LHCN-M2 (cell line): ENCODE measurements around the gene NTRK3. TPM values are rescaled to one million over a fixed set of nuclear protein-coding genes. Genes with fewer than 3 reads are reported as not detected.
A peak's percentile ranks its signal among the peaks of the same experiment; 100 is the strongest.

Experiments
- DNase-seq: peaks from one replicate; pipeline ENCODE4 v3.0.0-alpha.2; 2012; ENCODE audit warnings: low read depth
- total RNA-seq: library from RNA; depleted of rRNA; stranded (reverse); fragments of >200 nt; gene quantifications from 2 replicates; pipeline ENCODE4 v1.2.3, GENCODE V29; 2014

Gene NTRK3
- total RNA-seq, 1 experiment from 2014 or later: 0.23 TPM

DNA sequence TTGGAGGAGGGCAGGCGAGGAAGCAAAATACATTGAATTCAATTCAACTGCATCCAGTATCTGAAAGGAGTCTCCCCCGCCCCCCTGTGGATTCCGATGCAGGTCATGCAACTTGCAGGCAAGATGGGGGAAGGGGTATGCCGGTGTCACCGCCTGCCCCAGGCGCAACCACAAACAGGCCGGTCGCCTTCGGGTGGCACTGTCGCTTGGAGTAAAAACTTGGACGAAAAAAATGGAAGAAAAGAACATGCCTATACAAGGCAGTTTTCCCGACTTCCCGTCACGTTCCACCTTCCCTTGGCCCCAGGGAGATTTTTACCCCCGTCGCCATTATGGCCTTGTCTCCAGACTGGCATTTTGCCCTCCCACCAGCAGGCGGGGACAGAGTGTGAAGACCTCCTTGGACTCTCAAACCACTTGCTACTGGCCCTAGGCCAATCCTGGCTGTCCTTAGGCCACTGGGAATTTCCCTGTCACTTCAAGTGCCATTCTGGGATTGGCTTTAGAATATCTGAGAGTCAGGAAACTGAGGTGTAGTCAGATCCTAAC lies 1.6 kb upstream of the NTRK3 start:
- no peak for DNase-seq

GRCh38 chr15:88257311-88258092 lies 963 bp upstream of the NTRK3 start:
- no peak for DNase-seq

DNA sequence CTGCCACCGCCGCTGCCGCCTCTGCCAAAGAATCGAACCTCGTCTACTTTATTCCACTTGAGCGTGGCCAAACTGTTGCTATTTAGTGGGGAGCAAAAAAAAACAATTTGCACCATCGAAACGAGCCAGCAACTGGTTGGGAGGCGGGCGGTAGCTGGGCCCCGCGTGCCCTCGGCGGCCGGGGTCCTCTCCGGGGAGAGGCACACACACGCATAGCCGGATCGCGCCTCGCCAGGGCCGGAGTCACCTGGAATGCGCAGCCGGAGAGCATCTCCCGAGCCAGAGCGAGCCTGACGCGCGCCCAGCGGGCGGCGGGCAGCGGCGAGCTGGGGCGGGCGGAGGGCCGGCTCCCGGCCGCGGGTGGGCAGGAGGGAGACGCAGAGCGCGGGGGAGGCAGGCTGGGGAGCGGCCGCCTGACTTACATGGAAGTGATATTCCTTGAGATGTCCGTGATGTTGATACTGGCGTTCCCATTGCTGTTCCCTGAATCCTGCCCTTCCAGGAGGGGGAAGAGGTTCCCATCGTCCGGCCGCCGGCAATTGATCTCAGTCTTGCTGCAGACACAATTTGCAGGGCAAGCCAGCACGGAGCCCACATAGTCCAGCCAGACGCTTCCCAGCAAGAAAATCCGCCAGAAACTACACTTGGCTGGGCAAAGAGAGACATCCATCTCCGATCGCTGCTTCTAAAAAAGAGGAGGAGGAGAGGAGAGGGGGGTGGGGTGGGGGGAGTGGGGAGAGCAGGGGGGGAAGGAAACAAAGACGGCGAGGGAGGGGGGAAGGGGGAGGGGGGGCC lies 858 bp downstream of the NTRK3 start:
- DNase-seq: no peak

- DNase-seq: no peak
These were observed 1.5 kb downstream of the NTRK3 start for GRCh38 chr15:88255087-88255483.

GRCh38 chr15:88252441-88252840 lies 4.1 kb downstream of the NTRK3 start:
- DNase-seq: no peak

DNA sequence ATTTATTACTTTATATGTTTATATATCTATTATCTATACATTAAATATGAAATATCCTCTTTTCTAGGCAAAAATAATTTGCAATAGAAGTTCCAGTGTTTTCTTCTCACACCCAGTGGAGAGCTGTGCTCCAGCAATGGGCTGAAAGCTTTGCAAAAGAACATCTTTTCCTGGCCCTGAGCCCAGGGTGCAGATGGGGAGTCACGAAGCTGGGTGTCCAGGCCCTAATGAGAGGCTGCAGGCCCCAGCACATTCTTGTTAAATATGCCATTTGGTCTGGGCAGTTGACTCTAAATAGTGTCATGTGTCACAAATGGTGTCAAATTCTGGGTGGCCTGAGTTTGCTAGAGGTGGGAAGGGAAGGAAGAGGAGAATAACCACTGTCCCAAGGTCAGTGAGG lies 5.7 kb downstream of the NTRK3 start:
- DNase-seq: no peak

DNA sequence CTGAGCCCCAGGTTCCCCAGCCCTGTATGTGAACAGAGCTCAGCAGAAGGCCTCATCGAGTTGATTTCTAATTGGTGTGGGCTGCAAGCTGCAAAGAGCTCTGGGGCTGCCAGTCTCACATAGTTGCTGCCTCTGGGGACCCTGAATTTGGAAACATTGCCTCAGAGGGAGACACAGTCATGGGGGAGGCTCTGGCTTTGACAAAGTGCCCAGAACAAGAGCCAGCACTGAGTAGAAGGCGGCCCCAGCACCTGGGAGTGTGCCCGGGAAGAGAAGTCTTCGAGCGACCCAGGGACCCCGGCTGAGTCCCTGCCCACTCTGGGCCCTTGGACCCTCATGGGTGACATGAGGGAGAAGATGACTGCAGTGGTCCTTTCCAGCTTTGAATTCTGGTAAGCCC lies 7.3 kb downstream of the NTRK3 start:
- no peak for DNase-seq

- peak; percentile 41 for DNase-seq
These were observed 8.6 kb downstream of the NTRK3 start for GRCh38 chr15:88247914-88248313.

- peak; percentile 54 for DNase-seq
These were observed 9.7 kb downstream of the NTRK3 start for GRCh38 chr15:88246666-88247446.

- no peak for DNase-seq
These were observed 10.5 kb downstream of the NTRK3 start for GRCh38 chr15:88246081-88246480.

GRCh38 chr15:88243895-88244787 lies 12.4 kb downstream of the NTRK3 start:
- DNase-seq: peak; percentile 32

- no peak for DNase-seq
These were observed 13.7 kb downstream of the NTRK3 start for GRCh38 chr15:88242586-88243555.

DNA sequence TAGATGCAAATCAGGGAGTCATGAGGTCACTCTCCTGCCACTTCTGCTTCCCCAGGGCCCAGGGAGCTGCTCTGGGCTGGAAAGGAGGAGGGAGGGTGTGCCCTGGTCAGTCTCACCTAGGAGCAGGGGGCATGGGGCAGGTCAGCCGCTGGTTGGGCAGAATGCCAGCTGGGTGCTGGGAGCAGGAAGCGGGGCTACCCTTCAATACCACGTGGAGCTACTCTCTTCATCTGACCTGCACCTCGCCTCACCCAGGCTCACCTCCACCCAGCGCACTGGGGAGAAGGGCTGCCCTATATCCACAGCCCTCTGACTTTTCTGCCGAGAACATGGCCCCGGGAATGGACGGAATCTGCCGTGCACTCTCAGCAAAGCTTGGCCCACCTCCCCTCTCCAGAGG lies 15.1 kb downstream of the NTRK3 start:
- no peak for DNase-seq

DNA sequence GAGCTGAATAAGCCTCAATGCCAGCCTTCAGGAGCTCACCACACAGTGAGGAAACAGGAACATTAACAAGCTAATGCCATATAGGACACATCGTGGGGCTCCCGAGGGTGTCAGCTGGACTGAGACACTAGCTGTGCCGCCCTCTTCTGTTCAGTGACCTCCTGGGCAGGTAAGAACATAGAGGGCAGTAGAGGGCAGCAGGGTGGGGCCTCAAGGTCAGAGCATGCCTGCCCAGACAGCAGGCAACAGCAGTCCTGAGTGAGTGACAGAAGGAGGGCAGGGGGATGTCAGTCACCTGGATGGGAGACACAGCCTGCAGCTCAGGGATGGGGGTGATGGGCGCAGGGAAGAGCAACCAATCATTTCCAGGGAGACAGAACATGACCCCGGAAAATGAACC lies 15.5 kb downstream of the NTRK3 start:
- no peak for DNase-seq

DNA sequence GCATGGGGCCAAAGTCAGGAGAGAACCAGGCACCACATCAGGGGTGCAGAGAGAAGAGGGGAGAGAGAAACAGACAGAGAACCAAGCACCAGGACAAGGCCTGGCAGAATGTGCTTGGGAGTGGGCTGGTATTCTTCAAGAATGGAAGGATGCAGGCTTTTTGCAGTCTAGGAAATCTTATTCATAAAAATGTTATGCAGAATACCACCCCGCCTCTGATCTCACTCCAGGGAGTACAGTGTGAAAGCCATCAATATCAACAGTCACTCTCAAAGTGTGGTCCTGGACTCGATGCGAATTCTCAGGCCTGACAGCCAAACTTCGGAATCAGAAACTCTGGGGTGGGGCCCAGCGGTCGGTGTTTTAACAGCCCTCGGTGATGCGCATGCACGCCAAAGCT lies 16.9 kb downstream of the NTRK3 start:
- DNase-seq: no peak

- no peak for DNase-seq
These were observed 17.7 kb downstream of the NTRK3 start for GRCh38 chr15:88238618-88239430.

DNA sequence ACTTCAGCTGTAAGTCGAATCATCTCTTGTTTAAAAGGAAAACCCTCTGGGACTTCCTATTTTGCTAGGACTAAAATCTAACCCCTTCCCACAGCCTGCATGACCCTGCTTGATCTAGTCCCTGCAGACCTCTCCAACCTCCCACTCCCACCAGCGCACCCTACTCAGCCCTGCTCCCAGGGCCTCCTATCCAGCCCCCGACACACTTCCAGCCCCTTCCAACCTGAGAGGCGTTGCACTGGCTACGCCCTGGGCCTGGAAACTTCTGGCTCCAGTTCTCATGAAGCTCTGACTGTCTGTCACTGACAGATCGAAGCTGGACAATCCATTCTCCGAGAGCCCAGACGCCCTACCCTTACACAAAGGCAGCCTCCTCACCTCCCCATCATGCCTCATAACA lies 21.8 kb downstream of the NTRK3 start:
- DNase-seq: no peak

DNA sequence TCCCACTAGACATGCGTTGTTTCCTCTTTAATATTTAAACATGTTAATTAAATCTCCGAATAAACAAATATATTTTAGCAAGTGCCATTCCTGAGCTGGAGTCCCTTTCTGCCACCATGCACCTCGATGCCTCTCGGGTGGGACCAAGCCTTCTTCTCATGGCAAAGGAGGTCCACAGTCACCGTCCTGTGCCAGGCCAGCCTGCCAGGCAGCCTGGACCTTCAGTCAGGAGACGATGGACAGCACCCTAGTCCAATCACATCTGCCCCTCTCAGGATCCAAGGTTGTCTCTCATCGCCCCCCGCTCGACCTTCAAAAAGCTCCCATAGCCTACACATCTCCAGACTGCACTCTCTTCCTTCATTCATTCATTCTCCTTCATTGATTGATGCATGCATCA lies 22.6 kb downstream of the NTRK3 start:
- DNase-seq: no peak

- DNase-seq: no peak
These were observed 23.8 kb downstream of the NTRK3 start for GRCh38 chr15:88232771-88233201.
